ENCODE results near the gene PCDHA4.
"Not testable (repeated sequence)": the region's sequence is repeated elsewhere in the genome, so short reads cannot be mapped to it uniquely, and the experiment has no call there.

PCDHA4 gene

GRCh38 chr5:140800816-140801493 lies 5.9 kb upstream of the PCDHA4 start, which contains the start of gene PCDHA3:
Gene PCDHA3, plus strand, starts transcription at chr5:140801057.
- no peak for TF ChIP-seq ZNF274 (IDR thresholded peaks at IDR 0.05; ENCODE audit: low read depth, low read length)
- no peak within 1 kb of the TSS for H3K4me3 ChIP-seq (ENCODE audit: low read length)

DNA sequence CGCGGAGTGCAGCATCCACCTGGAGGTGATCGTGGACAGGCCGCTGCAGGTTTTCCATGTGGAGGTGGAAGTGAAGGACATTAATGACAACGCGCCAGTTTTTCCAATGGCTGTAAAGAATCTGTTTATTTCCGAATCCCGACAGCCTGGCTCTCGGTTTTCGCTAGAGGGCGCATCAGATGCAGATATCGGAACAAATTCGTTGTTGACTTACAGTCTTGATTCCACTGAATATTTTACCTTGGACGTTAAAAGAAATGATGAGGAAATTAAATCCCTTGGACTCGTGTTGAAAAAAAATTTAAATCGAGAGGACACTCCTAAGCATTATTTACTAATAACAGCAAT lies 5.4 kb upstream of the PCDHA4 start:
- no peak overlapping the region for H3K4me3 ChIP-seq (ENCODE audit: low read length)
- TF ChIP-seq ZNF274 (IDR thresholded peaks at IDR 0.05; ENCODE audit: low read depth, low read length) = no peak

DNA sequence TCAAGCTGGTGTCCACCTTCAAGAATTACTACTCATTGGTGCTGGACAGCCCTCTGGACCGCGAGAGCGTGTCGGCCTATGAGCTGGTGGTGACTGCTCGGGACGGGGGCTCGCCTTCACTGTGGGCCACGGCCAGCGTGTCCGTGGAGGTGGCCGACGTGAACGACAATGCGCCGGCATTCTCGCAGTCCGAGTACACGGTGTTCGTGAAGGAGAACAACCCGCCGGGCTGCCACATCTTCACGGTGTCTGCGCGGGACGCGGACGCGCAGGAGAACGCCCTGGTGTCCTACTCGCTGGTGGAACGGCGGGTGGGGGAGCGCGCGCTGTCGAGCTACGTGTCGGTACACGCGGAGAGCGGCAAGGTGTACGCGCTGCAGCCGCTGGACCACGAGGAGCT lies 4.5 kb upstream of the PCDHA4 start:
- not testable (repeated sequence) for H3K4me3 ChIP-seq (ENCODE audit: low read length)

DNA sequence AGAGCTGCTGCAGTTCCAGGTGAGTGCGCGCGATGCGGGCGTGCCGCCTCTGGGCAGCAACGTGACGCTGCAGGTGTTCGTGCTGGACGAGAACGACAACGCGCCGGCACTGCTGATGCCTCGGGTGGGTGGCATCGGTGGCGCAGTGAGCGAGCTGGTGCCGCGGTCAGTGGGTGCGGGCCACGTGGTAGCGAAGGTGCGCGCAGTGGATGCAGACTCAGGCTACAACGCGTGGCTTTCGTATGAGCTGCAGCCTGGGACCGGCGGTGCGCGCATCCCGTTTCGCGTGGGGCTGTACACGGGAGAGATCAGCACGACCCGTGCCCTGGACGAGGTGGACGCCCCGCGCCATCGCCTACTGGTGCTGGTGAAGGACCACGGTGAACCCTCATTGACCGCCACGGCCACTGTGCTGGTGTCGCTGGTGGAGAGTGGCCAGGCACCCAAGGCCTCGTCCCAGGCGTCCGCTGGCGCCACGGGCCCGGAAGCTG lies 4.0 kb upstream of the PCDHA4 start:
- no peak overlapping the region for H3K4me3 ChIP-seq (ENCODE audit: low read length)
- TF ChIP-seq ZNF274 (IDR thresholded peaks at IDR 0.05; ENCODE audit: low read depth, low read length) = no peak

DNA sequence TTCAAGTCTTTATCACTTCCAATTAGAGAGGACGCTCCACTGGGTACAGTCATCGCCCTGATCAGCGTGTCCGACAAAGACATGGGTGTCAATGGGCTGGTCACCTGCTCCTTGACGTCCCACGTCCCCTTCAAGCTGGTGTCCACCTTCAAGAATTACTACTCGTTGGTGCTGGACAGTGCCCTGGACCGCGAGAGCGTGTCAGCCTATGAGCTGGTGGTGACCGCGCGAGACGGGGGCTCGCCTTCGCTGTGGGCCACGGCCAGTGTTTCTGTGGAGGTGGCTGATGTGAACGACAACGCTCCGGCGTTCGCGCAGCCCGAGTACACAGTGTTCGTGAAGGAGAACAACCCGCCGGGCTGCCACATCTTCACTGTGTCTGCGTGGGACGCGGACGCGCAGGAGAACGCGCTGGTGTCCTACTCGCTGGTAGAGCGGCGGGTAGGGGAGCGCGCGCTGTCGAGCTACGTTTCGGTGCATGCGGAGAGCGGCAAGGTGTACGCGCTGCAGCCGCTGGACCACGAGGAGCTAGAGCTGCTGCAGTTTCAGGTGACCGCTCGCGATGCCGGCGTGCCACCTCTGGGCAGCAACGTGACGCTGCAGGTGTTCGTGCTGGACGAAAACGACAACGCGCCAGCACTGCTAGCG lies 1.5 kb downstream of the PCDHA4 start:
- H3K4me3 ChIP-seq (ENCODE audit: low read length) = not testable (repeated sequence)

- TF ChIP-seq ZNF274 (IDR thresholded peaks at IDR 0.05; ENCODE audit: low read depth, low read length) = no peak
- H3K4me3 ChIP-seq (ENCODE audit: low read length) = no peak overlapping the region
Measured at GRCh38 chr5:140808889-140809291, 2.0 kb downstream of the PCDHA4 start.

GRCh38 chr5:140821375-140822280 lies 14.8 kb downstream of the PCDHA4 start, which contains the start of gene PCDHA5:
Gene PCDHA5, plus strand, starts transcription at chr5:140821613.
- no peak within 1 kb of the TSS for H3K4me3 ChIP-seq (ENCODE audit: low read length)
- no peak for TF ChIP-seq ZNF274 (IDR thresholded peaks at IDR 0.05; ENCODE audit: low read depth, low read length)

DNA sequence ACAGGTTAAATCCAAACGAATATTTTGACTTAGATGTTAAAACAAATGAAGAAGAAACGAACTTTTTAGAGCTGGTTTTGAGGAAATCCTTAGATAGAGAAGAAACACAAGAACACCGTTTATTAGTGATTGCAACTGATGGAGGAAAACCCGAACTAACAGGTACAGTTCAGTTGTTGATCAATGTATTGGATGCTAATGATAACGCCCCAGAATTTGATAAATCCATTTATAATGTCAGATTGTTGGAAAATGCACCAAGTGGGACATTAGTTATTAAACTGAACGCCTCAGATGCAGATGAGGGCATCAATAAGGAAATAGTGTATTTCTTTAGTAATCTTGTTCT lies 15.4 kb downstream of the PCDHA4 start:
- TF ChIP-seq ZNF274 (IDR thresholded peaks at IDR 0.05; ENCODE audit: low read depth, low read length) = no peak
- H3K4me3 ChIP-seq (ENCODE audit: low read length) = no peak overlapping the region

- H3K4me3 ChIP-seq (ENCODE audit: low read length) = not testable (repeated sequence)
Measured at GRCh38 chr5:140822969-140823368, 16.1 kb downstream of the PCDHA4 start.

DNA sequence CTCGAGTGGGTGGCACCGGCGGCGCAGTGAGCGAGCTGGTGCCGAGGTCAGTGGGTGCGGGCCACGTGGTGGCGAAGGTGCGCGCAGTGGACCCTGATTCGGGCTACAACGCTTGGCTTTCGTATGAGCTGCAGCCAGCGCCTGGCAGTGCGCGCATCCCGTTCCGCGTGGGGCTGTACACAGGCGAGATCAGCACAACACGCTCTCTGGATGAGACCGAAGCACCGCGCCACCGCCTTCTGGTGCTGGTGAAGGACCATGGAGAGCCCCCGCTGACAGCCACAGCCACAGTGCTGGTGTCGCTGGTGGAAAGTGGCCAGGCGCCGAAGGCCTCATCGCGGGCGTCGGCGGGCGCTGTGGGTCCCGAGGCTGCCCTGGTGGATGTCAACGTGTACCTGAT lies 16.6 kb downstream of the PCDHA4 start:
- TF ChIP-seq ZNF274 (IDR thresholded peaks at IDR 0.05; ENCODE audit: low read depth, low read length) = no peak
- no peak overlapping the region for H3K4me3 ChIP-seq (ENCODE audit: low read length)

- no peak within 1 kb of the TSS for H3K4me3 ChIP-seq (ENCODE audit: low read length)
Measured at GRCh38 chr5:140827704-140828361, 21.0 kb downstream of the PCDHA4 start, which contains the start of gene PCDHA6. Gene PCDHA6, plus strand, starts transcription at chr5:140827960. Its CDS starts 132 bp downstream, at chr5:140828092.

GRCh38 chr5:140828362-140828737 lies 21.5 kb downstream of the PCDHA4 start:
- no peak overlapping the region for H3K4me3 ChIP-seq (ENCODE audit: low read length)
- TF ChIP-seq ZNF274 (IDR thresholded peaks at IDR 0.05; ENCODE audit: low read depth, low read length) = no peak

More at GRCh38 chr5:140827704-140828361, 21.0 kb downstream of the PCDHA4 start, which contains the start of gene PCDHA6:
- TF ChIP-seq ZNF274 (IDR thresholded peaks at IDR 0.05; ENCODE audit: low read depth, low read length) = no peak

GRCh38 chr5:140829511-140830501 lies 22.9 kb downstream of the PCDHA4 start:
- H3K4me3 ChIP-seq (ENCODE audit: low read length) = not testable (repeated sequence)

All from GM08714 (cell line).